Psoas muscle (tissue), 8 donors: Measurements from ENCODE around the gene SH3RF1. TPM values are rescaled to one million over a fixed set of nuclear protein-coding genes. Genes with fewer than 3 reads are reported as not detected.

ENCODE experiments used
- ATAC-seq, 4 donors: fragments of 200-7000 bp; cut with Tn5 transposase; one replicate each; pipeline ENCODE4 v1.9.1; 2020; ENCODE audit warnings: moderate library complexity in 3 of 4, mild to moderate bottlenecking in 2 of 4
- DNase-seq, 2 donors: peaks; one replicate each; pipeline ENCODE4 v3.0.0-alpha.2; 2020
- H3K27ac ChIP-seq: fragments of 200-600 bp; one replicate; pipeline ENCODE4 v1.8.0; 2022
- H3K27me3 ChIP-seq, 3 donors: fragments of 200-600 bp in 1 of 3; one replicate each; pipeline versions ENCODE4 v1.6.1 to v1.8.0; 2013 to 2022; ENCODE audit warnings: low read length in 2 of 3, mild to moderate bottlenecking in 2 of 3, moderate library complexity in 1 of 3; ENCODE audit not compliant: insufficient read depth in 3 of 3
- H3K36me3 ChIP-seq, 2 donors: fragments of 200-600 bp in 1 of 2; one replicate each; pipeline versions ENCODE4 v1.6.1 to v1.8.0; 2013 to 2022; ENCODE audit warnings: low read depth in 1 of 2, mild to moderate bottlenecking in 1 of 2, moderate library complexity in 1 of 2; ENCODE audit not compliant: insufficient read depth in 1 of 2
- H3K4me1 ChIP-seq: fragments of 200-600 bp; one replicate; pipeline ENCODE4 v1.8.0; 2022
- H3K4me3 ChIP-seq: fragments of 200-600 bp; one replicate; pipeline ENCODE4 v1.8.0; 2022; ENCODE audit warnings: mild to moderate bottlenecking
- H3K9me3 ChIP-seq: fragments of 200-600 bp; one replicate; pipeline ENCODE4 v1.8.0; 2022
- CTCF ChIP-seq: fragments of 200-600 bp; IDR thresholded peaks from one replicate; pipeline ENCODE4 v1.8.0; 2022; ENCODE audit warnings: antibody characterized with exemption
- WGBS, 3 donors: extraction: QIAGEN DNeasy Blood & Tissue Kit; methylation state at CpG; one replicate each; pipeline versions ENCODE4 v1.1.6 to v1.1.7; 2013; 5-methylcytosine and 5-hydroxymethylcytosine counted together
- intact Hi-C, 2 donors: fragments of 100-400 bp; cut with DNase I; formaldehyde crosslinking; loops; one replicate each; pipeline versions ENCODE4 v1.11.0 to v1.14.2; 2022
- polyA plus RNA-seq, 3 donors: library from polyadenylated mRNA; stranded (reverse); fragments of 200-250 nt; gene quantifications; one replicate each; pipeline ENCODE4 v1.2.3, GENCODE V29; 2013
- total RNA-seq, 4 donors: library from RNA; stranded (reverse); fragmentation: NEBNext Ultra II Directional in 2 of 4; extraction: Animal tissue kit (Norgen Biotek cat#: 25700) in 2 of 4; gene quantifications; one replicate each; pipeline versions ENCODE4 v1.2.1 to v1.2.4, GENCODE V29; 2021 to 2023
- donor health status: healthy with polysubstance abuse.
- donor health status: DM: no; HTN: no; CAD: no; lungs with moderate emphysema.
- donor health status: Bipolar disorder and iron deficiency.
- donor health status: healthy.
- donor health status: DM: yes; HTN: yes; CAD: no.
- donor health status: DM: no; HTN: no; CAD: no.
- donor health status: DM: no; HTN: no; CAD: no.
- donor health status: DM: yes; HTN: yes; CAD: no.

SH3RF1 gene
- total and polyA plus RNA-seq, 7 donors = 4.8 to 35.9 (median 19.2) TPM

GRCh38 chr4:169156392-169156791 lies 114.4 kb downstream of the SH3RF1 start:
- ATAC-seq = no peak
- Histone ChIP-seq H3K27me3 (no peaks in the 10 kb centered on the region), H3K27ac (no peak overlapping the region), H3K4me1 (peaks cover 15% of the 10 kb centered on the region), H3K9me3 (no peaks in the 10 kb centered on the region), H3K4me3 (no peak overlapping the region), H3K36me3 (peaks cover 0 to 28% of the 10 kb centered on the region in 2 donors)
- no peak for TF ChIP-seq CTCF
- WGBS, 3 donors = 97 to 99% (median 98%) methylated on average over 3 of the region's 3 CpGs
- intact Hi-C loops = no loop called here
- no peak for DNase-seq

DNA sequence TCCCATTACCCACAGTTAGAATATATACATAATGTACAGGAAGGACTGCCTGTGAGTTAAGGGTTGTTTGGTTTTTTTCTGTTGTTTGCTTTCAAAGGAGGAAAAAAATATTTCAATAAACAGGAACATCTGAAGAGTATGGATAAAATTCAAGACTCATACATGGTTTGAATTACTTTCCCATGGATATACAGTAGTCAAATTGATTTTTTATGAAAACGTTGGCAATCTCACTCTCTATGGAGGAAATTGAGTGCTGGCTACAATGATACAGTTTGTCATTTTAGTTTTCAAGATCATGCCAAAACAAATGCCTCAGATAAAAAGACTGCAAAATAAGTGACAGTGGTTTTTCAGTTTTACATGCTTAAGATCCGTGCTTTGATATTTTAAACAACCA lies 116.6 kb downstream of the SH3RF1 start:
- no peak for ATAC-seq
- Histone ChIP-seq H3K4me1 (no peaks in the 10 kb centered on the region), H3K36me3 (peaks cover 0 to 32% of the 10 kb centered on the region in 2 donors), H3K27me3 (no peaks in the 10 kb centered on the region), H3K9me3 (no peaks in the 10 kb centered on the region), H3K27ac (no peak overlapping the region), H3K4me3 (no peak overlapping the region)
- WGBS, 3 donors = 56 to 76% (median 58%) methylated on average over 2 of the region's 2 CpGs
- DNase-seq = no peak
- intact Hi-C loops = no loop called here
- no peak for TF ChIP-seq CTCF

GRCh38 chr4:169153481-169154087 lies 117.2 kb downstream of the SH3RF1 start:
- ATAC-seq = no peak
- intact Hi-C loops = no loop called here
- 92 to 95% (median 94%) methylated on average over 2 of the region's 2 CpGs for WGBS, 3 donors
- no peak for DNase-seq
- Histone ChIP-seq H3K4me3 (no peak overlapping the region), H3K27ac (no peak overlapping the region), H3K9me3 (no peaks in the 10 kb centered on the region), H3K36me3 (peaks cover 0 to 35% of the 10 kb centered on the region in 2 donors), H3K27me3 (no peaks in the 10 kb centered on the region), H3K4me1 (no peaks in the 10 kb centered on the region)
- no peak for TF ChIP-seq CTCF

- 82 to 89% (median 88%) methylated on average over 4 of the region's 4 CpGs for WGBS, 3 donors
- no peaks in the 10 kb centered on the region for H3K4me1 ChIP-seq
- no peaks in the 10 kb centered on the region for H3K27me3 ChIP-seq
- no peak for ATAC-seq
- peaks cover 0 to 35% of the 10 kb centered on the region in 2 donors for H3K36me3 ChIP-seq
- no peaks in the 10 kb centered on the region for H3K9me3 ChIP-seq
- no peak overlapping the region for H3K27ac ChIP-seq
- intact Hi-C loops = no loop called here
- no peak for DNase-seq
- no peak overlapping the region for H3K4me3 ChIP-seq
- no peak for TF ChIP-seq CTCF
These were observed 117.9 kb downstream of the SH3RF1 start for GRCh38 chr4:169152899-169153298.

GRCh38 chr4:169152098-169152497 lies 118.7 kb downstream of the SH3RF1 start:
- ATAC-seq (no peak), DNase-seq (no peak)
- TF ChIP-seq CTCF = no peak
- intact Hi-C loops = no loop called here
- H3K4me3 ChIP-seq = no peak overlapping the region
- H3K9me3 ChIP-seq = no peaks in the 10 kb centered on the region
- peaks cover 2% of the 10 kb centered on the region for H3K4me1 ChIP-seq
- peaks cover 0 to 35% of the 10 kb centered on the region in 2 donors for H3K36me3 ChIP-seq
- no peaks in the 10 kb centered on the region for H3K27me3 ChIP-seq
- no peak overlapping the region for H3K27ac ChIP-seq
- 95 to 97% (median 96%) methylated on average over 3 of the region's 3 CpGs for WGBS, 3 donors
